ENCODE measurements around the gene MMS22L.
"Not testable (repeated sequence)": the region's sequence is repeated elsewhere in the genome, so short reads cannot be mapped to it uniquely, and the experiment has no call there.

MMS22L gene

GRCh38 chr6:97262676-97263075, 20.3 kb downstream of the MMS22L start:
- DNase-seq (ENCODE audit: extremely low spot score, insufficient read length, low read depth) (no peak), FAIRE-seq (no peak)

GRCh38 chr6:97246842-97247241, 36.2 kb downstream of the MMS22L start:
- FAIRE-seq (no peak), DNase-seq (ENCODE audit: extremely low spot score, insufficient read length, low read depth) (no peak)

- DNase-seq (ENCODE audit: extremely low spot score, insufficient read length, low read depth) = no peak
- FAIRE-seq = no peak
These were observed 42.8 kb downstream of the MMS22L start for GRCh38 chr6:97240222-97240621.

- FAIRE-seq (no peak), DNase-seq (ENCODE audit: extremely low spot score, insufficient read length, low read depth) (no peak)
These were observed 51.1 kb downstream of the MMS22L start for GRCh38 chr6:97231911-97232310.

- FAIRE-seq = no peak
- no peak for DNase-seq (ENCODE audit: extremely low spot score, insufficient read length, low read depth)
These were observed 60.1 kb downstream of the MMS22L start for GRCh38 chr6:97222903-97223302.

- DNase-seq (ENCODE audit: extremely low spot score, insufficient read length, low read depth) = no peak
- FAIRE-seq = no peak
These were observed 64.1 kb downstream of the MMS22L start for GRCh38 chr6:97218912-97219311.

GRCh38 chr6:97215157-97215769, 67.8 kb downstream of the MMS22L start:
- FAIRE-seq (no peak), DNase-seq (ENCODE audit: extremely low spot score, insufficient read length, low read depth) (no peak)

GRCh38 chr6:97214671-97215070, 68.3 kb downstream of the MMS22L start:
- no peak for DNase-seq (ENCODE audit: extremely low spot score, insufficient read length, low read depth)
- no peak for FAIRE-seq

GRCh38 chr6:97207383-97207782, 75.6 kb downstream of the MMS22L start:
- no peak for FAIRE-seq

GRCh38 chr6:97205966-97206365, 77.0 kb downstream of the MMS22L start:
- FAIRE-seq (no peak), DNase-seq (ENCODE audit: extremely low spot score, insufficient read length, low read depth) (no peak)

More at GRCh38 chr6:97207383-97207782, 75.6 kb downstream of the MMS22L start:
- DNase-seq (ENCODE audit: extremely low spot score, insufficient read length, low read depth) = no peak

- DNase-seq (ENCODE audit: extremely low spot score, insufficient read length, low read depth) (no peak), FAIRE-seq (no peak)
These were observed 79.7 kb downstream of the MMS22L start for GRCh38 chr6:97203343-97203742.

GRCh38 chr6:97198046-97198565, 84.9 kb downstream of the MMS22L start:
- DNase-seq (ENCODE audit: extremely low spot score, insufficient read length, low read depth) (no peak), FAIRE-seq (no peak)

GRCh38 chr6:97195117-97195516, 87.9 kb downstream of the MMS22L start:
- no peak for DNase-seq (ENCODE audit: extremely low spot score, insufficient read length, low read depth)

GRCh38 chr6:97189767-97190166, 93.2 kb downstream of the MMS22L start:
- DNase-seq (ENCODE audit: extremely low spot score, insufficient read length, low read depth) (no peak), FAIRE-seq (no peak)

More at GRCh38 chr6:97195117-97195516, 87.9 kb downstream of the MMS22L start:
- FAIRE-seq = no peak

GRCh38 chr6:97187951-97188350, 95.1 kb downstream of the MMS22L start:
- FAIRE-seq (no peak), DNase-seq (ENCODE audit: extremely low spot score, insufficient read length, low read depth) (no peak)

- FAIRE-seq = peak; percentile 78
These were observed 96.5 kb downstream of the MMS22L start for GRCh38 chr6:97186416-97186999.

GRCh38 chr6:97177905-97178304, 105.1 kb downstream of the MMS22L start:
- DNase-seq (ENCODE audit: extremely low spot score, insufficient read length, low read depth) (no peak), FAIRE-seq (no peak)

More at GRCh38 chr6:97186416-97186999, 96.5 kb downstream of the MMS22L start:
- peak; percentile 8 for DNase-seq (ENCODE audit: extremely low spot score, insufficient read length, low read depth)

GRCh38 chr6:97176468-97176867, 106.5 kb downstream of the MMS22L start:
- FAIRE-seq = no peak

GRCh38 chr6:97175806-97176205, 107.2 kb downstream of the MMS22L start:
- FAIRE-seq (no peak), DNase-seq (ENCODE audit: extremely low spot score, insufficient read length, low read depth) (no peak)

More at GRCh38 chr6:97176468-97176867, 106.5 kb downstream of the MMS22L start:
- no peak for DNase-seq (ENCODE audit: extremely low spot score, insufficient read length, low read depth)

- DNase-seq (ENCODE audit: extremely low spot score, insufficient read length, low read depth) = no peak
- FAIRE-seq = no peak
These were observed 108.5 kb downstream of the MMS22L start for GRCh38 chr6:97174471-97174870.

GRCh38 chr6:97160280-97160679, 122.7 kb downstream of the MMS22L start:
- DNase-seq (ENCODE audit: extremely low spot score, insufficient read length, low read depth) = no peak
- FAIRE-seq = no peak

- not testable (repeated sequence) for DNase-seq (ENCODE audit: extremely low spot score, insufficient read length, low read depth); FAIRE-seq
These were observed 127.6 kb downstream of the MMS22L start for GRCh38 chr6:97155447-97155846.

Data from GM18507 (cell line).